ELF-1 (cell line): ENCODE results near the gene PLCL2.

Experiments used
- DNase-seq: peaks from one replicate; pipeline ENCODE4 v3.0.0-alpha.2; 2016; ENCODE audit warnings: low read depth, low spot score

The PLCL2 gene

GRCh38 chr3:17009826-17010225 lies 125.1 kb downstream of the PLCL2 start:
- DNase-seq = no peak

- no peak for DNase-seq
Observed at GRCh38 chr3:17011728-17012338, 127.1 kb downstream of the PLCL2 start.

- DNase-seq = no peak
Observed at GRCh38 chr3:17013050-17013449, 128.3 kb downstream of the PLCL2 start.

- DNase-seq = no peak
Observed at GRCh38 chr3:17013571-17013970, 128.8 kb downstream of the PLCL2 start.

GRCh38 chr3:17014284-17014683 lies 129.5 kb downstream of the PLCL2 start:
- no peak for DNase-seq

GRCh38 chr3:17014709-17015108 lies 130.0 kb downstream of the PLCL2 start:
- no peak for DNase-seq

- no peak for DNase-seq
Observed at GRCh38 chr3:17021614-17022013, 136.9 kb downstream of the PLCL2 start.

- no peak for DNase-seq
Observed at GRCh38 chr3:17023006-17023664, 138.4 kb downstream of the PLCL2 start.

- DNase-seq = no peak
Observed at GRCh38 chr3:17025594-17026139, 140.9 kb downstream of the PLCL2 start.

GRCh38 chr3:17027318-17027717 lies 142.6 kb downstream of the PLCL2 start:
- DNase-seq = no peak

GRCh38 chr3:17028363-17028762 lies 143.6 kb downstream of the PLCL2 start:
- no peak for DNase-seq

GRCh38 chr3:17030438-17030837 lies 145.7 kb downstream of the PLCL2 start:
- no peak for DNase-seq

- no peak for DNase-seq
Observed at GRCh38 chr3:17030956-17031652, 146.3 kb downstream of the PLCL2 start.

GRCh38 chr3:17032407-17033034 lies 147.8 kb downstream of the PLCL2 start:
- DNase-seq = no peak

- no peak for DNase-seq
Observed at GRCh38 chr3:17033516-17034168, 148.9 kb downstream of the PLCL2 start.

GRCh38 chr3:17035033-17035432 lies 150.3 kb downstream of the PLCL2 start:
- DNase-seq = no peak

- no peak for DNase-seq
Observed at GRCh38 chr3:17035966-17036365, 151.2 kb downstream of the PLCL2 start.

- DNase-seq = no peak
Observed at GRCh38 chr3:17038141-17038540, 153.4 kb downstream of the PLCL2 start.

- DNase-seq = no peak
Observed at GRCh38 chr3:17038900-17039553, 154.3 kb downstream of the PLCL2 start.

- DNase-seq = no peak
Observed at GRCh38 chr3:17039594-17039993, 154.8 kb downstream of the PLCL2 start.

GRCh38 chr3:17040322-17040989 lies 155.7 kb downstream of the PLCL2 start:
- no peak for DNase-seq
